ENCODE measurements around the gene CNOT10. TPM values are rescaled to one million over a fixed set of nuclear protein-coding genes. Genes with fewer than 3 reads are reported as not detected.
"Not testable (repeated sequence)": the region's sequence is repeated elsewhere in the genome, so short reads cannot be mapped to it uniquely, and the experiment has no call there.

CNOT10 gene
- total RNA-seq, 4 donors from 2014 or later: 22.9 to 49.2 (median 28.4) TPM

DNA sequence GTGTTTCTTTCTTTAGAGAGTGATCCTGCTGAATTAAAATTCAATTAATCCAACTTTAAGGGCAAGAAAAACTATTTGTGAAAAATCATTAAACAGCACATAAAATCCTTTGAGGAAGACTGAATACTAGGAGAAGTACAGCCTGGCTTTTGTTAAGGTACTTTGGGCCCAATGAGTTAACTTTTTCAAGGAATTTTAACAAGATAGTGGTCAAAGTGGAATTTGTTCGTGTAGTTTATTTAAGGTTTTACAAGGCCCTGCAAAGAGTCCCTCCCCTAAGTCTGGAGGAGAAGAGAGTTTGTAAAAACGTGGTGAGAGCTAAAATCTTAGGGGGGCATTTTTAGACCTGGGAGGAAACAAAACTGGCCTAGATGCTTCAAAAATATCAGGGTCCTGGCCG is 106.8 kb downstream of the CNOT10 start:
- Histone ChIP-seq H3K4me1 (no peaks in the 10 kb centered on the region), H3K9me3 (no peaks in the 10 kb centered on the region), H3K4me3 (no peak overlapping the region), H3K27ac (no peak overlapping the region), H3K36me3 (no peaks in the 10 kb centered on the region), H3K27me3 (no peaks in the 10 kb centered on the region)
- TF ChIP-seq, protein P1, sequence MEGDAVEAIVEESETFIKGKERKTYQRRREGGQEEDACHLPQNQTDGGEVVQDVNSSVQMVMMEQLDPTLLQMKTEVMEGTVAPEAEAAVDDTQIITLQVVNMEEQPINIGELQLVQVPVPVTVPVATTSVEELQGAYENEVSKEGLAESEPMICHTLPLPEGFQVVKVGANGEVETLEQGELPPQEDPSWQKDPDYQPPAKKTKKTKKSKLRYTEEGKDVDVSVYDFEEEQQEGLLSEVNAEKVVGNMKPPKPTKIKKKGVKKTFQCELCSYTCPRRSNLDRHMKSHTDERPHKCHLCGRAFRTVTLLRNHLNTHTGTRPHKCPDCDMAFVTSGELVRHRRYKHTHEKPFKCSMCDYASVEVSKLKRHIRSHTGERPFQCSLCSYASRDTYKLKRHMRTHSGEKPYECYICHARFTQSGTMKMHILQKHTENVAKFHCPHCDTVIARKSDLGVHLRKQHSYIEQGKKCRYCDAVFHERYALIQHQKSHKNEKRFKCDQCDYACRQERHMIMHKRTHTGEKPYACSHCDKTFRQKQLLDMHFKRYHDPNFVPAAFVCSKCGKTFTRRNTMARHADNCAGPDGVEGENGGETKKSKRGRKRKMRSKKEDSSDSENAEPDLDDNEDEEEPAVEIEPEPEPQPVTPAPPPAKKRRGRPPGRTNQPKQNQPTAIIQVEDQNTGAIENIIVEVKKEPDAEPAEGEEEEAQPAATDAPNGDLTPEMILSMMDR (IDR thresholded peaks at IDR 0.05): no peak
- no peak for TF ChIP-seq POLR2A (IDR thresholded peaks at IDR 0.05)
- no peak for TF ChIP-seq EP300 (IDR thresholded peaks at IDR 0.05)
- no peak for TF ChIP-seq POLR2AphosphoS5 (IDR thresholded peaks at IDR 0.05)
- 79% methylated on average over 3 of the region's 3 CpGs for WGBS
- no peak for DNase-seq (ENCODE audit: low spot score in 2 of 2)

DNA sequence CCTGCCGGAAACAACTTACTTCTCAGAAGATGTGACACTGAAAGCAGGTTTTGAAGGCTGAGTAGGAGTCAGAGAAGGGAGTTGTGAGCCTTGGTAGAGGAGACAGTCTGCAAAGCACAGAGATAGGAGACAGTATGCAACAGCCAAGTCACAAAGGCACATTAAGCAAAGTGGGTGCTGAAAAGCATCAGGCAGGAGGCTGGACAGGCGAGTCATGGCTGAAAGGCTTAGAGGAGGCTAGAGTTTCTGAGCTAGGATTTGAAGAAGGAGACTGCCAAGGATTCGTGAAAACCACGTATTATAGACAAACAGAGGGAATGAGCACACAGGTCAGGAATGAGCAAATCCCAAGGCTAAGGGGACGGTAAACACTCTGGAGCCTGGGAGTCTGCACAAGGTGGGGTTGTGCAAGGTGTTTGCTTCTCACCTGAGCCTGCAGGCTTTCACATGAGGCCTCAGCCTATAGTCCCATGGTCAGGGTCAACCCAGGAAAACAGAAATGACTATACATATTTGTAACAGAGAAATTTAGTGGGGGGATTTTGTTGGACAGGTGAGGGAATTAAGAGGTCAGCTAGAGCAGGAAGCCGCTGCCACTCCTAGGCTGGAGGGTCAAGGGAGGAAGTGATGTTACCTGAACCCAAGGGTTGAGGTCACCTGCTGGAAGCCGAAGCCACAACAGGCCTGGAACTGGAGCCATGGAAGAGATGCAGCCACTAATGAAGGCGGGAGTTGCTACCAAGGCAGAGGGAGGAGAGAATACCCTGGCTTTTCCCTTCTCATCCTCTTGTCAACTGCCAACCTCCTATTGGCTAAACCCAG is 109.7 kb downstream of the CNOT10 start:
- H3K9me3 ChIP-seq: no peaks in the 10 kb centered on the region
- H3K27ac ChIP-seq: no peak overlapping the region
- whole genome bisulfite sequencing: 86% methylated on average over 8 of the region's 8 CpGs
- no peaks in the 10 kb centered on the region for H3K36me3 ChIP-seq
- no peaks in the 10 kb centered on the region for H3K4me1 ChIP-seq
- H3K27me3 ChIP-seq: no peaks in the 10 kb centered on the region
- no peak overlapping the region for H3K4me3 ChIP-seq
- no peak for TF ChIP-seq EP300 (IDR thresholded peaks at IDR 0.05)
- no peak for TF ChIP-seq POLR2A (IDR thresholded peaks at IDR 0.05)
- TF ChIP-seq POLR2AphosphoS5 (IDR thresholded peaks at IDR 0.05): no peak
- DNase-seq (ENCODE audit: low spot score in 2 of 2): no peak

DNA sequence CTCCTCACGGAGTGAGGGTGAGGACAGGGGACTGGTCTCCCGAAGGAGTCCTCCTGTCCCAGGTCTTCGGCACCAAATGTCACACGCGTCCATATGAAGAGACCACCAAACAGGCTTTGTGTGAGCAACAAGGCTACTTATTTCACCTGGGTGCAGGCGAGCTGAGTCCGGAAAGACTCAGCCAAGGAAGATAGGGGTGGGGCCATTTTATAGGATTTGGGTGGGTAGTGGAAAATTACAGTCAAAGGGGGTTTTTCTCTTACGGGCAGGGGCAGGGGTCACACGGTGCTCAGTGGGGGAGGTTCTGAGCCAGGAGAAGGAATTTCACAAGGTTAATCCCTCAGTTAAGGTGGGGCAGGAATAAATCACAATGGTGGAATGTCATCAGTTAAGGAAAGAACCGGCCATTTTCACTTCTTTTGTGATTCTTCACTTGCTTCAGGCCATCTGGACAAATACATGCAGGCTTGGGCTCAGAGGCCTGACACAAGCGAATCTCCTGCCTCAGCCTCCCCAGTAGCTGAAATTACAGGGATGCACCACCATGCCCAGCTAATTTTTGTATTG is 111.5 kb downstream of the CNOT10 start:
- not testable (repeated sequence) for H3K4me3 ChIP-seq

DNA sequence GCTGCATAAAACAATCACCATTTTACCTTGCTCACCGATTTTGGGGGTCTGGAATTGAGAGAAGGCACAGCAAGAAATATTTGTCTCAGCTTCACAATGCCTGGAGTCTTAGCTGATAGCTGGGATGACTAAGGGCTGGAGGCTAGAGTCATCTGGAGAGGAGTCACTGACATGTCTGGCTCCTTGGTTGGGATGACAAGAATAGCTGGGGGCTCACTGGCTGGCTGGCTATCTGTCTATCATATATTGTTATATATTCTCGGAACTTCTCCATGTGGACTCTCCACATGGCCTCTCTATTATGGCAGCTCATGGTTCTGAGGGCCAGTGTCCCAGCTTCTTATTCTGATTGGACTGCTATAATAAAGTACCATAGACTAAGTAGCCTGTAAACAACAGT is 112.8 kb downstream of the CNOT10 start:
- Histone ChIP-seq H3K27ac (no peak overlapping the region), H3K27me3 (no peaks in the 10 kb centered on the region), H3K36me3 (no peaks in the 10 kb centered on the region), H3K4me3 (no peak overlapping the region), H3K4me1 (no peaks in the 10 kb centered on the region), H3K9me3 (no peaks in the 10 kb centered on the region)
- TF ChIP-seq EP300 (IDR thresholded peaks at IDR 0.05) (no peak), POLR2AphosphoS5 (IDR thresholded peaks at IDR 0.05) (no peak), POLR2A (IDR thresholded peaks at IDR 0.05) (no peak)
- TF ChIP-seq, protein P1 (IDR thresholded peaks at IDR 0.05): no peak
- no peak for DNase-seq (ENCODE audit: low spot score in 2 of 2)
- WGBS: 75% methylated on average over 2 of the region's 2 CpGs

More for the DNA sequence above, 111.5 kb downstream of the CNOT10 start:
- not testable (repeated sequence) for H3K4me1 ChIP-seq; H3K9me3 ChIP-seq; H3K36me3 ChIP-seq; DNase-seq (ENCODE audit: low spot score in 2 of 2); H3K27me3 ChIP-seq; H3K27ac ChIP-seq
- WGBS: 78% methylated on average over 11 of the region's 11 CpGs

DNA sequence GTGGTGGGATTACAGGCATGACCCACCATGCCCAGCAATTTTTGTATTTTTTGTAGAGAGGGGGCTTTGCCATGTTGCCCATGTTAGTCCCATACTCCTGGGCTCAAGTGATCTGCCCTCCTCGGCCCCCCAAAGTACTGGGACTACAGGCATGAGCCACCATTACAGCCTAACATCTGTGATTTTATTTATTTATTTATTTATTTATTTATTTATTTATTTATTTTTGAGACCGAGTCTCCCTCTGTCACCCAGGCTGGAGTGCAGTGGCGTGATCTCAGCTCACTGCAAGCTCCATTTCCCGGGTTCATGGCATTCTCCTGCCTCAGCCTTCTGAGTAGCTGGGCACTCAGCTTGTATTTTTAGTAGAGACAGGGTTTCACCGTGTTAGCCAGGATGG is 116.5 kb downstream of the CNOT10 start:
- not testable (repeated sequence) for H3K27me3 ChIP-seq; H3K36me3 ChIP-seq; H3K27ac ChIP-seq; DNase-seq (ENCODE audit: low spot score in 2 of 2); H3K4me3 ChIP-seq; H3K9me3 ChIP-seq; H3K4me1 ChIP-seq
- 94% methylated on average over 5 of the region's 5 CpGs for WGBS

DNA sequence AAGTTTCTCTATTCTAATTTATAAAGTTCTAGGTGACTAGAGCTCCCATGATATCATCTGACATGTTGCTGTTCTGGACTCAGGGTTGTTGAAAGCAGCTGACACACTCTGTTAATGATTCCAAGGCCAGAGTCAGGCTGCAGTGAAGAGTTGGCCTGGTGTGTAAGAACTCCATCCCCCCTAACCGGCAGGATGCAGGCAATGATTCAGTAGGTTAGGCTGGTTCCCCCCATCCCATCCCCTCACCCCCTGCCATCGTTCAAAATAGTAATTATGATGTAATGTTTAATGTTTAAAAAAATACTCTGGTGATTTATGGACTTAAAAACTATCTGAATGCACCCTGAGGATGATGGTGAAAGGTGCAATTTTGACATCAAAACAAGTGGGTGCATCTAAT is 128.2 kb downstream of the CNOT10 start:
- Histone ChIP-seq H3K4me1 (peaks cover 21% of the 10 kb centered on the region), H3K27ac (no peak overlapping the region), H3K9me3 (no peaks in the 10 kb centered on the region), H3K36me3 (no peaks in the 10 kb centered on the region), H3K4me3 (no peak overlapping the region), H3K27me3 (peaks cover 30% of the 10 kb centered on the region)
- WGBS: 16% methylated on average over 2 of the region's 2 CpGs
- TF ChIP-seq, protein P1 (IDR thresholded peaks at IDR 0.05): no peak
- no peak for TF ChIP-seq EP300 (IDR thresholded peaks at IDR 0.05)
- TF ChIP-seq POLR2AphosphoS5 (IDR thresholded peaks at IDR 0.05): no peak
- TF ChIP-seq POLR2A (IDR thresholded peaks at IDR 0.05): no peak
- peak in 1 of 2 donors; percentile 18 for DNase-seq (ENCODE audit: low spot score in 2 of 2)

Measured in suprapubic skin (tissue), 4 donors.